Stomach (tissue), 4 donors: ENCODE results near the gene SLC26A1.

Source experiments
- CTCF ChIP-seq, 7 experiments: fragments of 450-650 bp in 4 of 7; fragments of 200-600 bp in 3 of 7; sonication (generic) in 3 of 7; IDR thresholded peaks; one replicate each; pipeline ENCODE4 v1.5.1; 2016 to 2019; ENCODE audit warnings: antibody characterized with exemption in 7 of 7, control low read depth in 2 of 7, mild to moderate bottlenecking in 1 of 7
- EP300 ChIP-seq: sonication (generic); formaldehyde crosslinking; IDR thresholded peaks from one replicate; pipeline ENCODE4 v1.6.1; 2017; ENCODE audit warnings: antibody characterized with exemption
- POLR2A ChIP-seq, 4 donors: fragments of 450-650 bp; IDR thresholded peaks; one replicate each; pipeline ENCODE4 v1.6.1; 2016; ENCODE audit warnings: antibody characterized with exemption in 4 of 4, control low read depth in 2 of 4, mild to moderate bottlenecking in 1 of 4, moderate library complexity in 1 of 4
- POLR2AphosphoS5 ChIP-seq, 3 donors: sonication (generic); formaldehyde crosslinking; IDR thresholded peaks; one replicate each; pipeline ENCODE4 v1.6.1; 2016; ENCODE audit warnings: antibody characterized with exemption in 3 of 3

- no peak for TF ChIP-seq CTCF (IDR thresholded peaks at IDR 0.05)
- TF ChIP-seq POLR2A (IDR thresholded peaks at IDR 0.05): no peak
- TF ChIP-seq EP300: no peak
- no peak for TF ChIP-seq POLR2AphosphoS5 (IDR thresholded peaks at IDR 0.05)
These were observed 5.0 kb upstream of the SLC26A1 start for GRCh38 chr4:998096-998691.
